Measurements from ENCODE around the gene MDFI. TPM values are rescaled to one million over a fixed set of nuclear protein-coding genes. Genes with fewer than 3 reads are reported as not detected.

Gene MDFI
- polyA plus RNA-seq, 3 donors from 2014 or later = not detected

DNA sequence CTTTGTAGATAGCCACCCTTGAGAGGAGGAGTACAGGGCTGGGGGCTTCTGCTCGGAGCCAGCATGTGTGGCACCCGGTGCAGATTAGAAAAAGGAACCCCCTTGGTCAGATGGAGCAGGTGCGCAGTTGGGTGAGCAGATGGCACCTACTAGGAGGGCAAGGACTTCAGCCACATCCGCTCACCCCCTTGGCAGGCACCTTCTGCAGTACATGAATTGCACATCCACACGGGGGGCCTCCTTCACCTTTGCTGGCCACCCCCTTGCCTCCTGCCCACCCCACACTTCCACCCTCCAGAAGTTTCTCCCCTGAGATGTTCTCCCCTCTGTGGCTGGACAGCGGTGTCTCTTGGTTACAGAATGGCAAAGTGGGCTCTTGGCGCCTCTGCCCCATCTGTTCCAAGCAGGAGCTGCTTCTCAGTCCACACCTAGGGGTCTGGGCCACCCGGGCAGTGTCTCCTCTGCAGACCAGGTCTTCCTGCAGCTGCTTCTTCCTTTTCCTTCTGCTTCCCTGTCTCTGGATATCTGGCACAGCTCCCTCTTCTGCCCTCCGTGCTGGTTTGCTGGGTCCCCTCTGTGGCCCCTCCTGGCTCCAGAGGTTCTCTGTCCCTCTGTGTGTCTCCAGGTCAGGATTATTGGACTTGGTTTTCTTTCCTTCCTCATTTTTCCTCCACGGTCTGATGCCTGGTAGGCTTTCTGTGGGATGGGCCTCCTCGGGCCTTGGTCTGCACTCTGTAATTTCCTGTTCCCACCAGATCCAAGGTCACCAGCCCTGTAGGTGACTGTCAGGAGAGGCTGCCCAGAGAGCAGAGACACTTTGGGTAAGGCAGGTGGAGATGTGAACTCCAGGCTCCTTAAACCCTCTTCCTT lies 4.1 kb downstream of the MDFI start:
- Mint-ChIP-seq H3K36me3 (no peaks in the 10 kb centered on the region), H3K27ac (no peak overlapping the region), H3K9me3 (peaks cover 0 to 4% (median 0%) of the 10 kb centered on the region in 6 donors), H3K4me1 (peaks cover 0 to 8% of the 10 kb centered on the region in 2 donors), H3K4me3 (no peak overlapping the region), H3K27me3 (ENCODE audit: low read depth in 3 of 3) (peaks cover 5 to 10% (median 8%) of the 10 kb centered on the region in 3 donors)
- no peak for DNase-seq

GRCh38 chr6:41642960-41643898 lies 5.0 kb downstream of the MDFI start:
- Mint-ChIP-seq H3K4me3 (no peak overlapping the region), H3K27ac (no peak overlapping the region), H3K36me3 (no peaks in the 10 kb centered on the region)

GRCh38 chr6:41643899-41644269 lies 5.6 kb downstream of the MDFI start:
- H3K27me3 Mint-ChIP-seq (ENCODE audit: low read depth in 3 of 3) = peaks cover 5 to 8% (median 8%) of the 10 kb centered on the region in 3 donors

More at GRCh38 chr6:41642960-41643898, 5.0 kb downstream of the MDFI start:
- DNase-seq = no peak
- H3K9me3 Mint-ChIP-seq = peaks cover 0 to 4% (median 0%) of the 10 kb centered on the region in 6 donors
- H3K4me1 Mint-ChIP-seq = peaks cover 0 to 5% of the 10 kb centered on the region in 2 donors
- H3K27me3 Mint-ChIP-seq (ENCODE audit: low read depth in 3 of 3) = peaks cover 5 to 8% (median 8%) of the 10 kb centered on the region in 3 donors

DNA sequence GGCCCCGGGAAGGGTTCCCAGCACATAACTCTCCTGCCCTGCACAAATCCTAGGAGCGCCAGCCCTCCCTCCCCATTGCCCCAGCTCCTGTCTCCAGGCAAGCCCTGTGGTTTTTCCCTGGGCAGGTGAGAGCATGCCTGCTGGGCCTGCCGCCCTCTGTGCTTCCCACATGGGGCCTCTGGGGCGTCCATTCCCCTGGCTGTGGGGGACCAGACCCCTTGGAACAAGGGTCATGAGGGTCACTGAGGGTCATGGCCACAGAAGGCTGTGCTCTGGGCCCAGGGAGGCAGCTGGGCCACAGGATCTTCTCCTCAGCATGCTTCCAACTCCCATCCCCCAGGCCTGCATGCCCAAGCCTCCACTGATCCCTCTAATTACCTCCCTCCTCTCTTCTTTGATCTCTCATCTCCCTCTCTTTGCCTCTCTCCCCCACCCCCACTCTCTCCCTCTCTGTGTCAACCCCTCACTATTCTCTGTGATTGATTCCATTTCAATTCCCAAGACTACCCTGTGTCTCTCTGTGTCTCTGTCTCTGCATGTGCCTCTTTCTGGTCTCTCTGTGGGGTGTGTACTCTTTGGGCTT lies 6.1 kb downstream of the MDFI start:
- H3K27me3 Mint-ChIP-seq (ENCODE audit: low read depth in 3 of 3) = peaks cover 5 to 8% (median 6%) of the 10 kb centered on the region in 3 donors
- peaks cover 0 to 3% of the 10 kb centered on the region in 2 donors for H3K4me1 Mint-ChIP-seq
- H3K36me3 Mint-ChIP-seq = no peaks in the 10 kb centered on the region
- DNase-seq = no peak
- peaks cover 0 to 4% (median 0%) of the 10 kb centered on the region in 6 donors for H3K9me3 Mint-ChIP-seq
- no peak overlapping the region for H3K4me3 Mint-ChIP-seq
- no peak overlapping the region for H3K27ac Mint-ChIP-seq

More at GRCh38 chr6:41643899-41644269, 5.6 kb downstream of the MDFI start:
- Mint-ChIP-seq H3K9me3 (peaks cover 0 to 4% (median 0%) of the 10 kb centered on the region in 6 donors), H3K27ac (no peak overlapping the region), H3K4me3 (no peak overlapping the region), H3K36me3 (no peaks in the 10 kb centered on the region), H3K4me1 (peaks cover 0 to 4% of the 10 kb centered on the region in 2 donors)
- no peak for DNase-seq

DNA sequence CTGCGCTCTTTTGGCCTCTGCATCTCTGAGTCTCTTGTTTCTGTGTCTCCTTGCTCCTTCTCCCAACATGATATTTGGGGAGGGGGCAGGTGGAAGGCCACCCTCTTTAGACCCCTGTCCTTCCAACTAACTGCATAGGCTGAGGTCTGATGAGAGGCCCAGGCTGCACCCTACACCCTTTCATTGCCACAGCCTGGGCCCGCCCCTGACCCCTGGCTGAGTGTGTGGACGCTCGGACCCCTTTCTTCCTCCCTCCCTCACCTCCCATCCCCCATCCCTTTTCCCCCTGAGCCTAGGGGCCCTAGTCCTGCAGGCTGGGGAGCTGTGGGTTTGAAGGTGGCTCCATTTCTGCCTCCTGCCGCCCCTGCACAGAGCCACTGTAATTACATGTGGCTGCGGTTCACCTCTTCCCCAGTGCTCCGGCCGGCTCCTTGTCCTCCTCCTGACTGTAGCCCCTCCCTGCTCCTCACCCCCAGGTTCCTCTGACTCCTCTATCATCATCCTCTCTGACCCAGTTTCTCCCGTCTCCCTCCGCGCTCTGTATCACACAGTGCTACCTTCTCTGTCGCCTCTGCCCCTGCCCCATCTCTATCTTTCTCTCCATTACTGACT lies 6.8 kb downstream of the MDFI start:
- Mint-ChIP-seq H3K4me1 (no peaks in the 10 kb centered on the region), H3K27ac (peak overlapping the region in 1 of 6 donors; percentile 46), H3K4me3 (no peak overlapping the region), H3K9me3 (peaks cover 0 to 4% (median 0%) of the 10 kb centered on the region in 6 donors), H3K27me3 (ENCODE audit: low read depth in 3 of 3) (peaks cover 1 to 8% (median 3%) of the 10 kb centered on the region in 3 donors), H3K36me3 (no peaks in the 10 kb centered on the region)
- no peak for DNase-seq

- Mint-ChIP-seq H3K27ac (peak overlapping the region in 1 of 6 donors; percentile 49), H3K36me3 (no peaks in the 10 kb centered on the region), H3K9me3 (peaks cover 0 to 4% (median 0%) of the 10 kb centered on the region in 6 donors), H3K27me3 (ENCODE audit: low read depth in 3 of 3) (peaks cover 0 to 10% (median 2%) of the 10 kb centered on the region in 3 donors), H3K4me1 (no peaks in the 10 kb centered on the region), H3K4me3 (no peak overlapping the region)
- DNase-seq = no peak
Observed at GRCh38 chr6:41646026-41646795, 7.9 kb downstream of the MDFI start.

DNA sequence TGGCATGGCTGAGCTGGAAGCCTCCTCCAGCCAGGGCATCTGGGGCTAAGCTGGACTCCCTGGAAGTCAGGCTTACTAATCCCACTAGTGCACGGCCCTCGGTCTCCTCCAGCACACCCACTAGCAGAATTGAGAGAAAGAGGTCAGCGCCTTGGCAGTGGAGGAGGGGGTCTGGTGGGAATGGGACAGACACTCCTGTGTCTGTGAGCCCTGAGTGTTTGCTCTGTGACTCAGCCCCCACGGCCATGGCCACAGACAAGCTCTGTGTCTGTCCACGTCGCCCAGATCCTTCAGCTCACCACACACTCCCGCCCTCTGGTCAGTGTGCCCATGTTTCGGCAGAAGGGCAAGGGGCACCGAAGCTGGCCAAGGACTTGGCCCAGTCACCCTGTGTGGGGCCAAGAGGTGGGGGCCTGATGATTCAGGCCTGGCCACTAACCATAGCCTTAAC lies 8.8 kb downstream of the MDFI start:
- H3K4me3 Mint-ChIP-seq = no peak overlapping the region
- no peak overlapping the region for H3K27ac Mint-ChIP-seq
- H3K36me3 Mint-ChIP-seq = no peaks in the 10 kb centered on the region

DNA sequence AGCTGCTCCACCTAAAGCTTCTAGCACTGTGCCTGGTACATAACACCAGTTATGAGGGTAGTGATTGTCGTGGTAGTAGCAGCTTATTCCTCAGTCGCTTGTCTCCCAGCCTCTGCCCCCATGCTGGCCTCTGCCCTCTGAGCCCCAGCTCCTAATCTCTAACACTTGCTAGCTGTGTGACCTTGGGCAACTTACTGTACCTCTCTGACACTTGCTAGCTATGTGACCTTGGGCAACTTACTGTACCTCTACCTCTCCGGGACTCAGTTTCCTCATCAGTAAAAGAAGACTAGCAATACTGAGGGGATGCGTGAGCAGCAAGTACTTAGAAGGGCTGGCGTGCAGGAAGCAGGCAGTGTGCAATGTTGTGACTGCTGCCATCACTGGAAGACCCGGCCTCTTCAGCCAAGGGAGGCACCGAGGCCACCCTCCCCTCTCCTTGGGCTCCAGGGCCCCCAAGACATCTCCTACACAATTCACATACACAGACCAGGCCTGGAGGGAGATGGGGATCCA lies 9.9 kb downstream of the MDFI start:
- Mint-ChIP-seq H3K4me1 (no peaks in the 10 kb centered on the region), H3K36me3 (no peaks in the 10 kb centered on the region)

More for the DNA sequence above, 8.8 kb downstream of the MDFI start:
- Mint-ChIP-seq H3K4me1 (no peaks in the 10 kb centered on the region), H3K27me3 (ENCODE audit: low read depth in 3 of 3) (peaks cover 2 to 10% (median 5%) of the 10 kb centered on the region in 3 donors), H3K9me3 (peaks cover 0 to 4% (median 0%) of the 10 kb centered on the region in 6 donors)
- no peak for DNase-seq

DNA sequence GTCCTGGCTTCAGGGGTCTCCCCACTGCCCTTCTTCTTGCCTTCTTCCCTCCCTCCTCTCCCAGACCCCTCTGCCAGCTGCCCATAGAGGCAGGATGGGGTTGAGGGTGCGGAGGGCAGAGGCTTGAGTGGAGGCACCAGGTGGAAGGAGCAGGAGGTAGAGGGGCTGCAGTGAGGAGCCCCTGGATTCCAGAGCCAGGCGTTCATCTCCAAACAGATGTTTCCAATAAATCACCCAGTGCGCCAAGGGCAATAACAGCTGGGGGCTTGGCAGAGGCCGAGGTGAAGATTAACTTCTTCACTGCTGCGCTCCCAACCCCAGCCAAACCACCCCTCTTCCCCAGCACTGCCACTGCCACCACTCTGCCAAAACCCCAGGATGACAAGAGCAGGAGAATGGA lies 10.7 kb downstream of the MDFI start:
- no peak overlapping the region for H3K4me3 Mint-ChIP-seq
- H3K36me3 Mint-ChIP-seq = no peaks in the 10 kb centered on the region
- peaks cover 2 to 8% (median 7%) of the 10 kb centered on the region in 3 donors for H3K27me3 Mint-ChIP-seq (ENCODE audit: low read depth in 3 of 3)
- H3K9me3 Mint-ChIP-seq = no peaks in the 10 kb centered on the region
- no peaks in the 10 kb centered on the region for H3K4me1 Mint-ChIP-seq
- no peak overlapping the region for H3K27ac Mint-ChIP-seq
- no peak for DNase-seq

More for the DNA sequence above, 9.9 kb downstream of the MDFI start:
- no peak overlapping the region for H3K4me3 Mint-ChIP-seq
- H3K27ac Mint-ChIP-seq = no peak overlapping the region
- no peaks in the 10 kb centered on the region for H3K9me3 Mint-ChIP-seq
- peaks cover 2 to 11% (median 7%) of the 10 kb centered on the region in 3 donors for H3K27me3 Mint-ChIP-seq (ENCODE audit: low read depth in 3 of 3)
- no peak for DNase-seq

DNA sequence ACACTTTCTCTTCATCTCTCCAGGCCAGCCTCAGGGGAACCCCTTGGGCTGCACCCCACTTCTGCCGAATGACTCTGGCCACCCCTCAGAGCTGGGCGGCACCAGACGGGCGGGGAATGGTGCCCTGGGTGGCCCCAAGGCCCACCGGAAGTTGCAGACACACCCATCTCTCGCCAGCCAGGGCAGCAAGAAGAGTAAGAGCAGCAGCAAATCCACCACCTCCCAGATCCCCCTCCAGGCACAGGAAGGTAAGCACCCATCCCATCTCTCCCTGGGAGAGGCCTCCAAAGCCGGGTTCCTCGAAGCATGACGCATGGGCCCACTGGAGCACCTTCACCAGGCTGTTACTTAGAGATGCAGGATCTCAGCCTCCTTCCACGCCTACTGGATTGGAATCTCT lies 11.3 kb downstream of the MDFI start:
- Mint-ChIP-seq H3K27me3 (ENCODE audit: low read depth in 3 of 3) (peaks cover 2 to 8% (median 7%) of the 10 kb centered on the region in 3 donors), H3K27ac (no peak overlapping the region), H3K9me3 (no peaks in the 10 kb centered on the region), H3K36me3 (no peaks in the 10 kb centered on the region), H3K4me3 (no peak overlapping the region), H3K4me1 (no peaks in the 10 kb centered on the region)
- no peak for DNase-seq

DNA sequence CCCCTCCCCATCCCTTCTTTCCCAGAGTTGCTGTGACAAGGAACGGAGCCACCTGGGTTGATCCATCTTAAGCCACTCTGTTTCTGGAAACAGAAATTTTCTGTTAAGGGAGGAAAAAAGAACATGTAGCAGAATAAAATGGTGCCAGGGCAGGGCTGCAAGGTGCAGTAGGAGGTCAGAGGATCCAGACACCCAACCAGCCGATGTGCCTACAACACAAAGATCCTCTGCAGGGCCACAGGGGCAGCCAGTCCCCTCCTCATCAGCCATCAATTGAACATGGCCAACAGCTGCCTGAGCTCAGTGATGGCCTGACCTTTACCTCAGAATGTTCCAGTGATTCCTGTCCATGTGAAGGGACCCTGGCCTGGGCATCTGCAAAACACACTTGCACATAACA lies 11.9 kb downstream of the MDFI start:
- no peak overlapping the region for H3K27ac Mint-ChIP-seq
- H3K4me1 Mint-ChIP-seq = no peaks in the 10 kb centered on the region
- H3K9me3 Mint-ChIP-seq = no peaks in the 10 kb centered on the region
- H3K27me3 Mint-ChIP-seq (ENCODE audit: low read depth in 3 of 3) = peaks cover 2 to 7% (median 5%) of the 10 kb centered on the region in 3 donors
- no peak for DNase-seq
- H3K4me3 Mint-ChIP-seq = no peak overlapping the region
- no peaks in the 10 kb centered on the region for H3K36me3 Mint-ChIP-seq

- no peak overlapping the region for H3K4me3 Mint-ChIP-seq
- H3K36me3 Mint-ChIP-seq = no peaks in the 10 kb centered on the region
- DNase-seq = no peak
- H3K9me3 Mint-ChIP-seq = no peaks in the 10 kb centered on the region
- H3K27ac Mint-ChIP-seq = no peak overlapping the region
- no peaks in the 10 kb centered on the region for H3K4me1 Mint-ChIP-seq
- peaks cover 2 to 5% (median 4%) of the 10 kb centered on the region in 3 donors for H3K27me3 Mint-ChIP-seq (ENCODE audit: low read depth in 3 of 3)
Observed at GRCh38 chr6:41651246-41651961, 13.1 kb downstream of the MDFI start.

Data from immature natural killer cell (primary cell).